Measurements from ENCODE around the gene RTL1.

- TF ChIP-seq CTCF (IDR thresholded peaks at IDR 0.05), result no peak
- TF ChIP-seq EP300 (IDR thresholded peaks at IDR 0.05), result no peak
These were observed 7.0 kb downstream of the RTL1 start for GRCh38 chr14:100896369-100897060.

All from esophagus muscularis mucosa (tissue), 3 donors.